B cell (primary cell): Measurements from ENCODE around the gene GIGYF2. TPM values are rescaled to one million over a fixed set of nuclear protein-coding genes. Genes with fewer than 3 reads are reported as not detected.

ENCODE experiments used
- ATAC-seq: fragments of 200-7000 bp; cut with Tn5 transposase; one replicate; pipeline ENCODE4 v1.10.0; 2021; ENCODE audit warnings: low read depth, mild to moderate bottlenecking, moderate number of reproducible peaks, moderate library complexity
- CTCF ChIA-PET: fragments of 350-600 bp; sonication (Branson Sonifier 250); formaldehyde crosslinking; loops from one replicate; lab custom pipeline; 2021; ENCODE audit warnings: antibody characterized with exemption, inconsistent platforms; lab: Charles Lee
- POLR2A ChIA-PET: fragments of 350-600 bp; sonication (Branson Sonifier 250); formaldehyde crosslinking; loops from one replicate; lab custom pipeline; 2021; ENCODE audit warnings: antibody characterized with exemption; lab: Charles Lee
- DNase-seq: peaks from one replicate; pipeline ENCODE4 v3.0.0; 2013
- H2AFZ ChIP-seq: 2 replicates; pipeline ENCODE4 v1.6.1; 2012; ENCODE audit warnings: mild to moderate bottlenecking, low read depth, low read length; ENCODE audit not compliant: insufficient read depth, poor library complexity, severe bottlenecking
- H3K27ac ChIP-seq, 2 donors: 1 replicate in 1 of 2; 2 replicates in 1 of 2; pipeline ENCODE4 v1.5.1; 2012 to 2013; ENCODE audit warnings: low read length in 2 of 2, mild to moderate bottlenecking in 2 of 2, moderate library complexity in 1 of 2
- H3K27me3 ChIP-seq, 4 experiments: fragments of 200-600 bp in 1 of 4; sonication (generic) in 1 of 4; replicated peaks in 1 of 4; 1 replicate in 2 of 4; 2 replicates in 2 of 4; pipeline versions ENCODE4 v1.6.1 to v1.7.0; 2013 to 2016; ENCODE audit warnings: low read length in 3 of 4, mild to moderate bottlenecking in 2 of 4, mixed read lengths in 1 of 4, moderate library complexity in 1 of 4; ENCODE audit not compliant: insufficient read depth in 4 of 4, control insufficient read depth in 3 of 4; ENCODE audit errors: control extremely low read depth in 1 of 4
- H3K36me3 ChIP-seq, 2 experiments: replicated peaks in 1 of 2; 1 replicate in 1 of 2; 2 replicates in 1 of 2; pipeline versions ENCODE4 v1.6.1 to v1.7.1; 2013; ENCODE audit warnings: low read length in 1 of 2; ENCODE audit not compliant: insufficient read depth in 2 of 2, control insufficient read depth in 1 of 2; ENCODE audit errors: control extremely low read depth in 1 of 2, extremely low read depth in 1 of 2
- H3K4me1 ChIP-seq, 2 donors: fragments of 200-600 bp in 1 of 2; sonication (generic) in 1 of 2; 1 replicate in 1 of 2; 2 replicates in 1 of 2; pipeline versions ENCODE4 v1.5.1 to v1.6.1; 2013 to 2017; ENCODE audit warnings: low read length in 2 of 2; ENCODE audit not compliant: control insufficient read depth in 2 of 2, insufficient read depth in 2 of 2
- H3K4me2 ChIP-seq: replicated peaks from 2 replicates; pipeline ENCODE3; 2012; ENCODE audit warnings: mild to moderate bottlenecking, low read depth, low read length; ENCODE audit not compliant: poor library complexity, severe bottlenecking
- H3K4me3 ChIP-seq, 5 experiments: fragments of 200-600 bp in 1 of 5; sonication (generic) in 1 of 5; 1 replicate in 3 of 5; 2 replicates in 2 of 5; pipeline versions ENCODE4 v1.5.1 to v1.7.0; 2011 to 2016; ENCODE audit warnings: low read length in 4 of 5, mild to moderate bottlenecking in 4 of 5, low read depth in 2 of 5, control low read depth in 1 of 5, moderate library complexity in 1 of 5; ENCODE audit not compliant: insufficient read depth in 1 of 5; ENCODE audit errors: control extremely low read depth in 1 of 5, extremely low read depth in 1 of 5
- H3K79me2 ChIP-seq: fragments of 200-600 bp; sonication (generic); one replicate; pipeline ENCODE4 v1.6.0; 2016; ENCODE audit warnings: low read length; ENCODE audit not compliant: control insufficient read depth, insufficient read depth
- H3K9ac ChIP-seq: fragments of 200-600 bp; sonication (generic); 2 replicates; pipeline ENCODE4 v1.6.1; 2017; ENCODE audit warnings: mild to moderate bottlenecking, low read length, moderate library complexity
- H3K9me3 ChIP-seq, 3 donors: one replicate each; pipeline versions ENCODE4 v1.6.1 to v1.7.1; 2013; ENCODE audit warnings: low read length in 2 of 3; ENCODE audit not compliant: control insufficient read depth in 2 of 3, insufficient read depth in 1 of 3; ENCODE audit errors: control extremely low read depth in 1 of 3
- H4K20me1 ChIP-seq: 2 replicates; pipeline ENCODE4 v1.6.0; 2012; ENCODE audit warnings: mild to moderate bottlenecking, low read length; ENCODE audit not compliant: insufficient read depth, control insufficient read depth, poor library complexity, severe bottlenecking
- H3K27ac Mint-ChIP-seq: one replicate; pipeline ENCODE4 v1.8.0; 2021; ENCODE audit warnings: mixed read lengths
- H3K27me3 Mint-ChIP-seq: one replicate; pipeline ENCODE4 v1.8.0; 2021; ENCODE audit warnings: mixed read lengths
- H3K4me1 Mint-ChIP-seq: one replicate; pipeline ENCODE4 v1.8.0; 2021; ENCODE audit warnings: mixed read lengths
- H3K4me3 Mint-ChIP-seq: one replicate; pipeline ENCODE4 v1.8.0; 2021; ENCODE audit warnings: mixed read lengths
- H3K9me3 Mint-ChIP-seq: one replicate; pipeline ENCODE4 v1.8.0; 2022; ENCODE audit warnings: mixed read lengths; ENCODE audit not compliant: insufficient read depth
- EZH2 ChIP-seq: IDR thresholded peaks from 2 replicates; pipeline ENCODE4 v1.6.1; 2012; ENCODE audit warnings: borderline replicate concordance, low read depth, mild to moderate bottlenecking, moderate library complexity, low read length; ENCODE audit not compliant: insufficient read depth, poor library complexity, severe bottlenecking
- WGBS: methylation state at CpG from one replicate; pipeline ENCODE4 v1.1.5; 2013; ENCODE audit warnings: missing lambda C conversion rate; ENCODE audit not compliant: insufficient coverage; 5-methylcytosine and 5-hydroxymethylcytosine counted together
- intact Hi-C: fragments of 100-400 bp; cut with micrococcal nuclease; formaldehyde crosslinking; loops from one replicate; pipeline ENCODE4 v1.10.0; 2022
- polyA plus RNA-seq: library from polyadenylated mRNA; depleted of rRNA; stranded (reverse); fragments of >200 nt; gene quantifications from 2 replicates; pipeline ENCODE4 v1.2.3, GENCODE V29; 2012
- total RNA-seq, 2 donors: library from RNA; stranded (reverse); fragments of 120-200 nt in 1 of 2; gene quantifications; 1 replicate in 1 of 2; 2 replicates in 1 of 2; pipeline versions ENCODE4 v1.2.3 to v1.2.4, GENCODE V29; 2013 to 2022
- TF ChIP-seq, protein P1 (sequence below): fragments of 200-600 bp; IDR thresholded peaks from one replicate; pipeline ENCODE4 v1.8.0; 2022; ENCODE audit warnings: antibody characterized with exemption, mild to moderate bottlenecking

Gene GIGYF2
- total and polyA plus RNA-seq, 2 donors (not counting 1 experiment from before 2014, with no cell fraction given), result 7.2 to 108 TPM

DNA sequence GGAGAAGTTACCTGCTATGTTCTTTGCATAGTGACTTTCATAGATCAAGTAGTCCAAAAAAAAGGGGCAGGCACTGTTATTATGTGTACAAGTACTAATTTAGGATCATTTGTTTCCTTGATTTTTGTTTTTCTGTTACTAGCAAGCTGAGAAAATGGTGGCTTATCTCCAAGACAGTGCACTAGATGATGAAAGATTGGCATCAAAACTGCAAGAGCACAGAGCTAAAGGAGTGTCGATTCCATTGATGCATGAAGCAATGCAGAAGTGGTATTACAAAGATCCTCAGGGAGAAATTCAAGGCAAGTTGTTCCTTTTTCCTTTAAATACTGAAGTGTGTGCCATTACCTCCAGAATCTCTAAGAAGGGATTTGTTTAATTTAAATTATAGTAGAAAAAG is 98.8 kb downstream of the GIGYF2 start:
- Histone ChIP-seq H3K4me1 (no peaks in the 10 kb centered on the region), H3K4me2 (no peak overlapping the region), H4K20me1 (no peaks in the 10 kb centered on the region), H3K27ac (no peak overlapping the region), H3K27me3 (no peaks in the 10 kb centered on the region), H3K9ac (no peak overlapping the region), H3K36me3 (peaks cover 3 to 58% of the 10 kb centered on the region in 2 experiments), H2AFZ (no peak overlapping the region), H3K9me3 (peaks cover 0 to 1% (median 0%) of the 10 kb centered on the region in 3 donors), H3K79me2 (no peaks in the 10 kb centered on the region), H3K4me3 (no peak overlapping the region)
- H3K27me3 Mint-ChIP-seq, result no peaks in the 10 kb centered on the region
- no peak overlapping the region for H3K27ac Mint-ChIP-seq
- no peak overlapping the region for H3K4me3 Mint-ChIP-seq
- DNase-seq (no peak), ATAC-seq (no peak)
- POLR2A ChIA-PET, result no interaction called here
- H3K4me1 Mint-ChIP-seq, result no peaks in the 10 kb centered on the region
- no peaks in the 10 kb centered on the region for H3K9me3 Mint-ChIP-seq
- intact Hi-C loops, result no loop called here
- 100% methylated on average over 1 of the region's 1 CpG for WGBS
- CTCF ChIA-PET, result no interaction called here
- TF ChIP-seq EZH2, result no peak
- TF ChIP-seq, protein P1, sequence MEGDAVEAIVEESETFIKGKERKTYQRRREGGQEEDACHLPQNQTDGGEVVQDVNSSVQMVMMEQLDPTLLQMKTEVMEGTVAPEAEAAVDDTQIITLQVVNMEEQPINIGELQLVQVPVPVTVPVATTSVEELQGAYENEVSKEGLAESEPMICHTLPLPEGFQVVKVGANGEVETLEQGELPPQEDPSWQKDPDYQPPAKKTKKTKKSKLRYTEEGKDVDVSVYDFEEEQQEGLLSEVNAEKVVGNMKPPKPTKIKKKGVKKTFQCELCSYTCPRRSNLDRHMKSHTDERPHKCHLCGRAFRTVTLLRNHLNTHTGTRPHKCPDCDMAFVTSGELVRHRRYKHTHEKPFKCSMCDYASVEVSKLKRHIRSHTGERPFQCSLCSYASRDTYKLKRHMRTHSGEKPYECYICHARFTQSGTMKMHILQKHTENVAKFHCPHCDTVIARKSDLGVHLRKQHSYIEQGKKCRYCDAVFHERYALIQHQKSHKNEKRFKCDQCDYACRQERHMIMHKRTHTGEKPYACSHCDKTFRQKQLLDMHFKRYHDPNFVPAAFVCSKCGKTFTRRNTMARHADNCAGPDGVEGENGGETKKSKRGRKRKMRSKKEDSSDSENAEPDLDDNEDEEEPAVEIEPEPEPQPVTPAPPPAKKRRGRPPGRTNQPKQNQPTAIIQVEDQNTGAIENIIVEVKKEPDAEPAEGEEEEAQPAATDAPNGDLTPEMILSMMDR, result no peak

DNA sequence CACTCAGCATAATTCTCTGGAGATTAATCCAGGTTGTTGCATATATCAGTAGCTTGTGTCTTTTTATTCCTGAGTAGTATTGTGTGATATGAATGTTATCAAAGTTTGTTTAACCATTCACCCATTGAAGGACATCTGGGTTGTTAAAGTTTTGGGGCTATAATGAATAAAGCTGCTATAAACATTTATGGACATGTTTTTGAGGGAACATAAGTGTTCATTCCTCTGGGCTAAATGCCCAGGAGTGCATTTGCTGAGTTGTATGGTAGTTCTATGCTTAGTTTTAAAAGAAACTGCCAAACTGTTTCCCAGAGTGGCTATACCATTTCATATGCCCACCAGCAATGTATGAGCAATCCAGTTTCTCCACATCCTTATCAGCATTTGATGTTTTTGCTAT is 101.1 kb downstream of the GIGYF2 start:
- intact Hi-C loops, result no loop called here
- Histone ChIP-seq H3K79me2 (no peaks in the 10 kb centered on the region), H3K27ac (no peak overlapping the region), H3K9me3 (peaks cover 0 to 8% (median 1%) of the 10 kb centered on the region in 3 donors), H4K20me1 (no peaks in the 10 kb centered on the region), H3K36me3 (peaks cover 0 to 38% of the 10 kb centered on the region in 2 experiments), H2AFZ (no peak overlapping the region), H3K27me3 (no peaks in the 10 kb centered on the region), H3K9ac (no peak overlapping the region), H3K4me3 (no peak overlapping the region), H3K4me1 (no peaks in the 10 kb centered on the region), H3K4me2 (no peak overlapping the region)
- Mint-ChIP-seq H3K4me1 (no peaks in the 10 kb centered on the region), H3K9me3 (no peaks in the 10 kb centered on the region), H3K27ac (no peak overlapping the region), H3K27me3 (no peaks in the 10 kb centered on the region), H3K4me3 (no peak overlapping the region)
- DNase-seq (no peak), ATAC-seq (no peak)
- CTCF ChIA-PET, result interaction anchor here (0.7 to 1.3 kb wide), 2 partner anchors 10 to 12 kb away, joined by 3 to 4 read pairs; no protein-coding TSS in a partner anchor
- TF ChIP-seq, protein P1, result no peak
- no peak for TF ChIP-seq EZH2
- POLR2A ChIA-PET, result no interaction called here
